ENCODE results near the gene RAMP2. TPM values are rescaled to one million over a fixed set of nuclear protein-coding genes. Genes with fewer than 3 reads are reported as not detected.
A peak's percentile ranks its signal among the peaks of the same experiment; 100 is the strongest.
"Not testable (repeated sequence)": the region's sequence is repeated elsewhere in the genome, so short reads cannot be mapped to it uniquely, and the experiment has no call there.

Gene RAMP2
- total RNA-seq, 1 donor from 2014 or later = not detected

- not testable (repeated sequence) for DNase-seq (ENCODE audit: low read depth)
These were observed 7.0 kb downstream of the RAMP2 start for GRCh38 chr17:42768006-42768405.

- DNase-seq (ENCODE audit: low read depth) = not testable (repeated sequence)
These were observed 8.9 kb downstream of the RAMP2 start for GRCh38 chr17:42769964-42770363.

GRCh38 chr17:42772945-42773289 is 11.9 kb downstream of the RAMP2 start:
- DNase-seq (ENCODE audit: low read depth) = no peak

- peak; percentile 71 for DNase-seq (ENCODE audit: low read depth)
These were observed 12.4 kb downstream of the RAMP2 start, which contains the start of gene VPS25 for GRCh38 chr17:42773290-42774035. TSS of gene VPS25 (plus strand) at chr17:42773449. CDS start at chr17:42773476, 27 bp downstream.

GRCh38 chr17:42774066-42774745 is 13.2 kb downstream of the RAMP2 start:
- peak; percentile 79 for DNase-seq (ENCODE audit: low read depth)

- peak; percentile 45 for DNase-seq (ENCODE audit: low read depth)
These were observed 14.6 kb downstream of the RAMP2 start for GRCh38 chr17:42775534-42776098.

- DNase-seq (ENCODE audit: low read depth) = no peak
These were observed 17.5 kb downstream of the RAMP2 start for GRCh38 chr17:42778570-42778969.

GRCh38 chr17:42779304-42779935 is 18.4 kb downstream of the RAMP2 start:
- no peak for DNase-seq (ENCODE audit: low read depth)

- peak; percentile 66 for DNase-seq (ENCODE audit: low read depth)
These were observed 19.2 kb downstream of the RAMP2 start, which contains the start of gene WNK4 for GRCh38 chr17:42779936-42780850. TSS of gene WNK4 (plus strand) at chr17:42780610. CDS start at chr17:42780699, 89 bp downstream.

- DNase-seq (ENCODE audit: low read depth) = no peak
These were observed 20.0 kb downstream of the RAMP2 start for GRCh38 chr17:42780851-42781638.

- DNase-seq (ENCODE audit: low read depth) = no peak
These were observed 20.7 kb downstream of the RAMP2 start for GRCh38 chr17:42781639-42782165.

- DNase-seq (ENCODE audit: low read depth) = no peak
These were observed 21.4 kb downstream of the RAMP2 start for GRCh38 chr17:42782166-42783061.

GRCh38 chr17:42783062-42783790 is 22.2 kb downstream of the RAMP2 start:
- peak; percentile 77 for DNase-seq (ENCODE audit: low read depth)

- no peak for DNase-seq (ENCODE audit: low read depth)
These were observed 22.7 kb downstream of the RAMP2 start for GRCh38 chr17:42783791-42784138.

- DNase-seq (ENCODE audit: low read depth) = no peak
These were observed 23.4 kb downstream of the RAMP2 start for GRCh38 chr17:42784409-42784808.

- no peak for DNase-seq (ENCODE audit: low read depth)
These were observed 24.0 kb downstream of the RAMP2 start for GRCh38 chr17:42784811-42785592.

GRCh38 chr17:42787266-42787665 is 26.2 kb downstream of the RAMP2 start:
- no peak for DNase-seq (ENCODE audit: low read depth)

- no peak for DNase-seq (ENCODE audit: low read depth)
These were observed 30.9 kb downstream of the RAMP2 start for GRCh38 chr17:42791948-42792347.
